Esophagus squamous epithelium (tissue), 4 donors: ENCODE measurements around the gene HIRA.

Experiments
- POLR2A ChIP-seq, 4 donors: fragments of 450-650 bp; IDR thresholded peaks; one replicate each; pipeline ENCODE4 v1.6.1; 2017; ENCODE audit warnings: antibody characterized with exemption in 4 of 4, mild to moderate bottlenecking in 4 of 4, moderate library complexity in 3 of 4
- TF ChIP-seq, protein P1 (sequence below), 6 experiments: fragments of 450-650 bp in 4 of 6; fragments of 200-600 bp in 2 of 6; sonication (generic) in 2 of 6; IDR thresholded peaks; one replicate each; pipeline ENCODE4 v1.5.1; 2016 to 2019; ENCODE audit warnings: antibody characterized with exemption in 6 of 6, mild to moderate bottlenecking in 4 of 6, moderate library complexity in 4 of 6

DNA sequence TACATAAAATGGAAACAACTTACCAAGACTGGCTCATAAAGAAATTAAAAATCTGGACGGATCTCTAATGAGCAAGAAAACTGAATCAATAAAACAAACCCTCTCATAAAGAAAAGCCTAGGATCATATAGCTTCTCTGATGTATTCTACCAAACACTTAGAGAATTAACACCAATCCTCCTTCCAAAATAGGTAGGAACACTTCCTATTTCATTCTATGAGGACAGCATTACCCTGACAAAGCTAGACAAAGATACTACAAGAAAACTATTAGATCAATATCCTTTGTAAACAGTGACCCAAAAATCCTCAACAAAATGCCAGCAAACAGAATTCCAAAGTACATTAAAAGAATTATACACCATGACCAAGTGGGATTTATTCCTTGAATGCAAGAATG is 87.1 kb downstream of the HIRA start:
- TF ChIP-seq, protein P1, sequence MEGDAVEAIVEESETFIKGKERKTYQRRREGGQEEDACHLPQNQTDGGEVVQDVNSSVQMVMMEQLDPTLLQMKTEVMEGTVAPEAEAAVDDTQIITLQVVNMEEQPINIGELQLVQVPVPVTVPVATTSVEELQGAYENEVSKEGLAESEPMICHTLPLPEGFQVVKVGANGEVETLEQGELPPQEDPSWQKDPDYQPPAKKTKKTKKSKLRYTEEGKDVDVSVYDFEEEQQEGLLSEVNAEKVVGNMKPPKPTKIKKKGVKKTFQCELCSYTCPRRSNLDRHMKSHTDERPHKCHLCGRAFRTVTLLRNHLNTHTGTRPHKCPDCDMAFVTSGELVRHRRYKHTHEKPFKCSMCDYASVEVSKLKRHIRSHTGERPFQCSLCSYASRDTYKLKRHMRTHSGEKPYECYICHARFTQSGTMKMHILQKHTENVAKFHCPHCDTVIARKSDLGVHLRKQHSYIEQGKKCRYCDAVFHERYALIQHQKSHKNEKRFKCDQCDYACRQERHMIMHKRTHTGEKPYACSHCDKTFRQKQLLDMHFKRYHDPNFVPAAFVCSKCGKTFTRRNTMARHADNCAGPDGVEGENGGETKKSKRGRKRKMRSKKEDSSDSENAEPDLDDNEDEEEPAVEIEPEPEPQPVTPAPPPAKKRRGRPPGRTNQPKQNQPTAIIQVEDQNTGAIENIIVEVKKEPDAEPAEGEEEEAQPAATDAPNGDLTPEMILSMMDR (IDR thresholded peaks at IDR 0.05) = no peak
- TF ChIP-seq POLR2A (IDR thresholded peaks at IDR 0.05) = no peak
